Measurements from ENCODE around the gene PRR5. TPM values are rescaled to one million over a fixed set of nuclear protein-coding genes. Genes with fewer than 3 reads are reported as not detected.

The PRR5 gene
- total and polyA plus RNA-seq, 2 experiments from 2014 or later = 15.3 to 31.4 TPM

GRCh38 chr22:44722611-44723010 is 20.6 kb downstream of the PRR5 start:
- DNase-seq (ENCODE audit: low spot score) = no peak
- Mint-ChIP-seq H3K27ac (no peak overlapping the region), H3K9me3 (no peaks in the 10 kb centered on the region), H3K27me3 (ENCODE audit: insufficient read depth, low read depth, poor library complexity) (peaks cover 2% of the 10 kb centered on the region), H3K36me3 (ENCODE audit: low read depth) (no peaks in the 10 kb centered on the region; the same call in 2 of the 3 replicates), H3K4me3 (no peak overlapping the region), H3K4me1 (peaks cover 17% of the 10 kb centered on the region)
- ATAC-seq = no peak
- Histone ChIP-seq H2AFZ (no peak overlapping the region), H4K20me1 (replicated peaks; ENCODE audit: insufficient read depth) (no peaks in the 10 kb centered on the region), H3K9me2 (ENCODE audit: insufficient read depth) (no peaks in the 10 kb centered on the region), H3K27ac (ENCODE audit: low read depth) (no peak overlapping the region), H3K4me2 (no peak overlapping the region), H3K36me3 (ENCODE audit: insufficient read depth) (no peaks in the 10 kb centered on the region), H3F3A (replicated peaks; ENCODE audit: low read depth) (no peaks in the 10 kb centered on the region), H3K79me2 (replicated peaks; ENCODE audit: insufficient read depth) (no peaks in the 10 kb centered on the region), H3K27me3 (ENCODE audit: insufficient read depth) (no peaks in the 10 kb centered on the region), H3K4me3 (no peak overlapping the region), H3K4me1 (ENCODE audit: insufficient read depth) (no peaks in the 10 kb centered on the region; the same call in 1 of the 2 replicates)
- TF ChIP-seq ZNF114 (CRISPR knock-in tag; IDR thresholded peaks at IDR 0.05) = no peak
- TF ChIP-seq ETS1 (IDR thresholded peaks at IDR 0.05) = no peak
- no peak for TF ChIP-seq ZNF462 (CRISPR knock-in tag; IDR thresholded peaks at IDR 0.05)
- no peak for TF ChIP-seq CREB1 (CRISPR knock-in tag; IDR thresholded peaks at IDR 0.05; ENCODE audit: low read depth)
- no peak for TF ChIP-seq EZH2phosphoT487 (IDR thresholded peaks at IDR 0.05; ENCODE audit: unreplicated experiment)
- TF ChIP-seq JUNB (IDR thresholded peaks at IDR 0.05; ENCODE audit: unreplicated experiment) = no peak
- no peak for TF ChIP-seq NANOG (IDR thresholded peaks at IDR 0.05; ENCODE audit: borderline replicate concordance)
- TF ChIP-seq, protein P1, sequence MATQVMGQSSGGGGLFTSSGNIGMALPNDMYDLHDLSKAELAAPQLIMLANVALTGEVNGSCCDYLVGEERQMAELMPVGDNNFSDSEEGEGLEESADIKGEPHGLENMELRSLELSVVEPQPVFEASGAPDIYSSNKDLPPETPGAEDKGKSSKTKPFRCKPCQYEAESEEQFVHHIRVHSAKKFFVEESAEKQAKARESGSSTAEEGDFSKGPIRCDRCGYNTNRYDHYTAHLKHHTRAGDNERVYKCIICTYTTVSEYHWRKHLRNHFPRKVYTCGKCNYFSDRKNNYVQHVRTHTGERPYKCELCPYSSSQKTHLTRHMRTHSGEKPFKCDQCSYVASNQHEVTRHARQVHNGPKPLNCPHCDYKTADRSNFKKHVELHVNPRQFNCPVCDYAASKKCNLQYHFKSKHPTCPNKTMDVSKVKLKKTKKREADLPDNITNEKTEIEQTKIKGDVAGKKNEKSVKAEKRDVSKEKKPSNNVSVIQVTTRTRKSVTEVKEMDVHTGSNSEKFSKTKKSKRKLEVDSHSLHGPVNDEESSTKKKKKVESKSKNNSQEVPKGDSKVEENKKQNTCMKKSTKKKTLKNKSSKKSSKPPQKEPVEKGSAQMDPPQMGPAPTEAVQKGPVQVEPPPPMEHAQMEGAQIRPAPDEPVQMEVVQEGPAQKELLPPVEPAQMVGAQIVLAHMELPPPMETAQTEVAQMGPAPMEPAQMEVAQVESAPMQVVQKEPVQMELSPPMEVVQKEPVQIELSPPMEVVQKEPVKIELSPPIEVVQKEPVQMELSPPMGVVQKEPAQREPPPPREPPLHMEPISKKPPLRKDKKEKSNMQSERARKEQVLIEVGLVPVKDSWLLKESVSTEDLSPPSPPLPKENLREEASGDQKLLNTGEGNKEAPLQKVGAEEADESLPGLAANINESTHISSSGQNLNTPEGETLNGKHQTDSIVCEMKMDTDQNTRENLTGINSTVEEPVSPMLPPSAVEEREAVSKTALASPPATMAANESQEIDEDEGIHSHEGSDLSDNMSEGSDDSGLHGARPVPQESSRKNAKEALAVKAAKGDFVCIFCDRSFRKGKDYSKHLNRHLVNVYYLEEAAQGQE (IDR thresholded peaks at IDR 0.05; ENCODE audit: unreplicated experiment) = no peak
- TF ChIP-seq STAT1 (IDR thresholded peaks at IDR 0.05; ENCODE audit: unreplicated experiment) = no peak
- no peak for TF ChIP-seq EZH2 (IDR thresholded peaks at IDR 0.05; ENCODE audit: low read depth, unreplicated experiment)
- no peak for TF ChIP-seq ZNF331 (CRISPR knock-in tag; IDR thresholded peaks at IDR 0.05; ENCODE audit: low read depth)

All from GM23338 (cell line).